IMR-90 (cell line): ENCODE measurements around the gene DGAT2. TPM values are rescaled to one million over a fixed set of nuclear protein-coding genes. Genes with fewer than 3 reads are reported as not detected.

ENCODE experiments used
- ATAC-seq: fragments of 200-7000 bp; cut with Tn5 transposase; 2 replicates; pipeline ENCODE4 v1.9.1; 2020; ENCODE audit warnings: low read depth, mild to moderate bottlenecking, moderate library complexity
- BruUV-seq: library from RNA; stranded (reverse); fragments of 400-500 nt; replicated peaks from 2 replicates; lab custom pipeline; 2021; lab: Mats Ljungman, UMichigan
- CTCF ChIA-PET: fragments of 300-600 bp; formaldehyde crosslinking; extraction: SDS; loops from one replicate; lab custom pipeline; 2021; ENCODE audit warnings: antibody characterized with exemption; lab: Yijun Ruan, JAX
- POLR2A ChIA-PET: fragments of 300-600 bp; sonication (Branson Sonifier 250); formaldehyde crosslinking; loops from one replicate; lab custom pipeline; 2022; ENCODE audit warnings: antibody characterized with exemption; ENCODE audit not compliant: unreplicated experiment; lab: Charles Lee
- DNase-seq: peaks from one replicate; pipeline ENCODE4 v3.0.0; 2013
- H2AFZ ChIP-seq: replicated peaks from 2 replicates; pipeline ENCODE3; 2013; ENCODE audit warnings: low read length, mild to moderate bottlenecking; ENCODE audit not compliant: poor library complexity
- H2AK5ac ChIP-seq: 2 replicates; pipeline ENCODE4 v1.6.1; 2013; ENCODE audit warnings: low read depth, low read length, inconsistent platforms
- H2AK9ac ChIP-seq: replicated peaks from 2 replicates; pipeline ENCODE3; 2013; ENCODE audit warnings: mild to moderate bottlenecking, low read depth, low read length, moderate library complexity; ENCODE audit not compliant: poor library complexity
- H2BK120ac ChIP-seq: 2 replicates; pipeline ENCODE4 v1.6.1; 2013; ENCODE audit warnings: low read depth, low read length, inconsistent platforms
- H2BK15ac ChIP-seq: 3 replicates; pipeline ENCODE4 v1.6.1; 2013; ENCODE audit warnings: low read depth, low read length, inconsistent platforms
- H2BK20ac ChIP-seq: 2 replicates; pipeline ENCODE4 v1.6.1; 2013; ENCODE audit warnings: low read depth, mild to moderate bottlenecking, inconsistent platforms, low read length, moderate library complexity
- H2BK5ac ChIP-seq: 2 replicates; pipeline ENCODE4 v1.6.1; 2013; ENCODE audit warnings: mild to moderate bottlenecking, low read depth, low read length, inconsistent platforms; ENCODE audit not compliant: poor library complexity, severe bottlenecking
- H3K14ac ChIP-seq: replicated peaks from 2 replicates; pipeline ENCODE4 v1.6.1; 2013; ENCODE audit warnings: low read depth, low read length, inconsistent platforms
- H3K18ac ChIP-seq: 2 replicates; pipeline ENCODE4 v1.6.1; 2013; ENCODE audit warnings: low read depth, low read length, control low read depth
- H3K23ac ChIP-seq: 2 replicates; pipeline ENCODE4 v1.6.1; 2013; ENCODE audit warnings: low read depth, low read length, inconsistent platforms
- H3K27ac ChIP-seq: 2 replicates; pipeline ENCODE4 v1.5.1; 2013; ENCODE audit warnings: mild to moderate bottlenecking, control low read depth, low read length; ENCODE audit not compliant: insufficient read depth
- H3K27me3 ChIP-seq: 2 replicates; pipeline ENCODE4 v1.6.1; 2013; ENCODE audit warnings: low read length; ENCODE audit not compliant: control insufficient read depth, insufficient read depth
- H3K36me3 ChIP-seq: 2 replicates; pipeline ENCODE4 v1.6.1; 2013; ENCODE audit warnings: low read length, mixed read lengths; ENCODE audit not compliant: control insufficient read depth, insufficient read depth
- H3K4ac ChIP-seq: 2 replicates; pipeline ENCODE4 v1.6.1; 2013; ENCODE audit warnings: low read depth, low read length, inconsistent platforms
- H3K4me1 ChIP-seq: 2 replicates; pipeline ENCODE4 v1.6.1; 2013; ENCODE audit warnings: low read length, mixed read lengths; ENCODE audit not compliant: control insufficient read depth, insufficient read depth
- H3K4me2 ChIP-seq: 2 replicates; pipeline ENCODE4 v1.6.1; 2013; ENCODE audit warnings: low read depth, mild to moderate bottlenecking, control low read depth, low read length, moderate library complexity
- H3K4me3 ChIP-seq: 2 replicates; pipeline ENCODE4 v1.5.1; 2013; ENCODE audit warnings: low read depth, mild to moderate bottlenecking, control low read depth, low read length, moderate library complexity; ENCODE audit not compliant: insufficient read depth
- H3K56ac ChIP-seq: 2 replicates; pipeline ENCODE4 v1.6.1; 2013; ENCODE audit warnings: low read length, inconsistent platforms; ENCODE audit not compliant: insufficient read depth; ENCODE audit errors: extremely low read depth
- H3K79me1 ChIP-seq, 2 experiments: 2 replicates each; pipeline ENCODE4 v1.6.1; 2013; ENCODE audit warnings: low read length in 2 of 2, inconsistent platforms in 1 of 2, low read depth in 1 of 2
- H3K9ac ChIP-seq: 2 replicates; pipeline ENCODE4 v1.6.1; 2013; ENCODE audit warnings: low read depth, low read length, control low read depth
- H3K9me1 ChIP-seq: 2 replicates; pipeline ENCODE4 v1.6.1; 2013; ENCODE audit warnings: low read length, inconsistent platforms; ENCODE audit not compliant: insufficient read depth
- H3K9me3 ChIP-seq: 2 replicates; pipeline ENCODE4 v1.6.1; 2013; ENCODE audit warnings: low read length; ENCODE audit not compliant: control insufficient read depth, insufficient read depth
- H4K20me1 ChIP-seq: 2 replicates; pipeline ENCODE4 v1.6.1; 2013; ENCODE audit warnings: low read length, inconsistent platforms; ENCODE audit not compliant: insufficient read depth
- H4K5ac ChIP-seq: 2 replicates; pipeline ENCODE4 v1.6.1; 2013; ENCODE audit warnings: mild to moderate bottlenecking, low read depth, low read length, control low read depth
- H4K8ac ChIP-seq, 2 experiments: 2 replicates each; pipeline ENCODE4 v1.6.1; 2013; ENCODE audit warnings: low read depth in 2 of 2, low read length in 2 of 2, control low read depth in 1 of 2, inconsistent platforms in 1 of 2
- H4K91ac ChIP-seq: 2 replicates; pipeline ENCODE4 v1.6.1; 2013; ENCODE audit warnings: low read depth, low read length, inconsistent platforms; ENCODE audit not compliant: insufficient read depth
- BHLHE40 ChIP-seq: fragments of 150-350 bp; IDR thresholded peaks from 2 replicates; pipeline ENCODE4 v1.6.1; 2016; ENCODE audit warnings: mild to moderate bottlenecking, low read depth, low read length
- CEBPB ChIP-seq: IDR thresholded peaks from 2 replicates; pipeline ENCODE4 v1.6.1; 2012; ENCODE audit warnings: low read depth, low read length, improper control_type of control experiment
- CHD1 ChIP-seq: IDR thresholded peaks from 2 replicates; pipeline ENCODE4 v1.6.1; 2012; ENCODE audit warnings: low read depth, low read length, improper control_type of control experiment
- CTCF ChIP-seq: conservative IDR thresholded peaks from 2 replicates; pipeline ENCODE4 v1.5.1; 2012; ENCODE audit warnings: mild to moderate bottlenecking, low read depth, low read length, improper control_type of control experiment
- ELK1 ChIP-seq: fragments of 150-350 bp; IDR thresholded peaks from 2 replicates; pipeline ENCODE4 v1.6.1; 2016; ENCODE audit warnings: low read depth, mild to moderate bottlenecking, low read length, moderate library complexity, borderline replicate concordance
- FOS ChIP-seq: fragments of 150-350 bp; IDR thresholded peaks from 2 replicates; pipeline ENCODE4 v1.6.1; 2016; ENCODE audit warnings: low read depth, low read length
- MAFK ChIP-seq: IDR thresholded peaks from 2 replicates; pipeline ENCODE4 v1.6.1; 2012; ENCODE audit warnings: low read depth, low read length, improper control_type of control experiment
- MAZ ChIP-seq: IDR thresholded peaks from 2 replicates; pipeline ENCODE4 v1.6.1; 2012; ENCODE audit warnings: low read depth, mild to moderate bottlenecking, low read length, improper control_type of control experiment, moderate library complexity, borderline replicate concordance
- MXI1 ChIP-seq: IDR thresholded peaks from 2 replicates; pipeline ENCODE4 v1.6.1; 2012; ENCODE audit warnings: low read depth, mild to moderate bottlenecking, low read length, moderate library complexity, borderline replicate concordance
- NFE2L2 ChIP-seq: fragments of 150-350 bp; IDR thresholded peaks from 2 replicates; pipeline ENCODE4 v1.6.1; 2016; ENCODE audit warnings: low read depth, mild to moderate bottlenecking, low read length
- RAD21 ChIP-seq: IDR thresholded peaks from 2 replicates; pipeline ENCODE4 v1.6.1; 2012; ENCODE audit warnings: low read length, improper control_type of control experiment
- RCOR1 ChIP-seq: IDR thresholded peaks from 2 replicates; pipeline ENCODE4 v1.6.1; 2012; ENCODE audit warnings: mild to moderate bottlenecking, low read length, improper control_type of control experiment; ENCODE audit not compliant: insufficient replicate concordance
- RFX5 ChIP-seq: IDR thresholded peaks from 2 replicates; pipeline ENCODE4 v1.8.0; 2012; ENCODE audit warnings: low read depth, mild to moderate bottlenecking, low read length, moderate library complexity
- SMC3 ChIP-seq: fragments of 150-350 bp; IDR thresholded peaks from 2 replicates; pipeline ENCODE4 v1.6.1; 2016; ENCODE audit warnings: low read depth, mild to moderate bottlenecking, antibody characterized with exemption, low read length, moderate library complexity
- USF2 ChIP-seq: fragments of 150-350 bp; IDR thresholded peaks from 2 replicates; pipeline ENCODE4 v1.6.1; 2017; ENCODE audit warnings: mild to moderate bottlenecking, antibody characterized with exemption, low read length, low read depth
- WGBS, 2 experiments: methylation state at CpG; one replicate each; pipeline versions ENCODE4 v1.1.5 to v1.1.7; 2013; ENCODE audit warnings: missing lambda C conversion rate in 2 of 2; ENCODE audit not compliant: insufficient read length in 1 of 2; ENCODE audit errors: extremely low coverage in 2 of 2; 5-methylcytosine and 5-hydroxymethylcytosine counted together
- dilution Hi-C: fragments of 300-500 bp; cut with HindIII; formaldehyde crosslinking; loops from one replicate; pipeline ENCODE4 v1.14.3; 2018; ENCODE audit warnings: low sequenced_read_pairs; ENCODE audit not compliant: unreplicated experiment
- in situ Hi-C: fragments of 300-500 bp; cut with MboI; formaldehyde crosslinking; loops from 3 replicates; pipeline ENCODE4 v1.14.3; 2019; ENCODE audit warnings: low sequenced_read_pairs, inconsistent platforms, mixed read lengths
- intact Hi-C: fragments of 100-400 bp; cut with micrococcal nuclease; formaldehyde crosslinking; loops from 2 replicates; pipeline ENCODE4 v1.10.0; 2022
- polyA plus RNA-seq, 3 experiments: library from polyadenylated mRNA; depleted of rRNA; stranded (reverse); fragments of >200 nt; gene quantifications; 2 replicates each; pipeline ENCODE4 v1.2.3, GENCODE V29; 2012; ENCODE audit warnings: low replicate concordance in 1 of 3
- total RNA-seq: library from RNA; depleted of rRNA; stranded (reverse); fragments of >200 nt; gene quantifications from 2 replicates; pipeline ENCODE4 v1.2.3, GENCODE V29; 2012

Gene DGAT2
- total and polyA plus RNA-seq, 2 of the 4 experiments (the other 2 are of a cell fraction): 2.3 to 2.4 TPM

- POLR2A ChIA-PET: no interaction called here
- Histone ChIP-seq H2BK20ac (no peak overlapping the region), H4K8ac (no peak overlapping the region), H3K9me3 (no peaks in the 10 kb centered on the region), H2AK9ac (no peak overlapping the region), H3K79me1 (no peaks in the 10 kb centered on the region), H3K4me3 (no peak overlapping the region), H4K91ac (no peak overlapping the region), H3K56ac (no peak overlapping the region), H2BK5ac (no peak overlapping the region), H3K4me1 (peaks cover 2% of the 10 kb centered on the region), H3K9ac (no peak overlapping the region), H2AFZ (no peak overlapping the region), H3K23ac (no peak overlapping the region), H3K4me2 (no peak overlapping the region), H2BK15ac (no peak overlapping the region), H4K5ac (no peak overlapping the region), H3K27me3 (peaks cover 21% of the 10 kb centered on the region), H3K4ac (no peak overlapping the region), H3K18ac (no peak overlapping the region), H3K14ac (no peak overlapping the region), H3K36me3 (no peaks in the 10 kb centered on the region), H3K27ac (no peak overlapping the region), H4K20me1 (no peaks in the 10 kb centered on the region), H2AK5ac (no peak overlapping the region; the same call in 1 of the 2 replicates), H2BK120ac (no peak overlapping the region), H3K9me1 (peaks cover 3% of the 10 kb centered on the region; the same call in 1 of the 2 replicates)
- TF ChIP-seq CHD1 (no peak), RAD21 (no peak), MXI1 (no peak), CTCF (no peak), NFE2L2 (no peak), MAFK (no peak), ELK1 (no peak), USF2 (no peak), FOS (no peak), RCOR1 (no peak), MAZ (no peak), BHLHE40 (no peak), SMC3 (no peak), RFX5 (no peak), CEBPB (no peak)
- BruUV-seq: no TSS peak
- DNase-seq (no peak), ATAC-seq (no peak)
- intact Hi-C loops: no loop called here
- WGBS, 2 experiments: 60% methylated on average over 1 of the region's 4 CpGs; no CpG with 5 or more reads in 1 of the 2 experiments
- in situ Hi-C loops: no loop called here
- dilution Hi-C loops: no loop called here
- CTCF ChIA-PET: no interaction called here
Measured at GRCh38 chr11:75795276-75796090, 26.9 kb downstream of the DGAT2 start.
